ENCODE data around the gene CREB5.

CREB5 gene

GRCh38 chr7:28407651-28408050, 4.7 kb upstream of the CREB5 start:
- TF ChIP-seq, protein P1, sequence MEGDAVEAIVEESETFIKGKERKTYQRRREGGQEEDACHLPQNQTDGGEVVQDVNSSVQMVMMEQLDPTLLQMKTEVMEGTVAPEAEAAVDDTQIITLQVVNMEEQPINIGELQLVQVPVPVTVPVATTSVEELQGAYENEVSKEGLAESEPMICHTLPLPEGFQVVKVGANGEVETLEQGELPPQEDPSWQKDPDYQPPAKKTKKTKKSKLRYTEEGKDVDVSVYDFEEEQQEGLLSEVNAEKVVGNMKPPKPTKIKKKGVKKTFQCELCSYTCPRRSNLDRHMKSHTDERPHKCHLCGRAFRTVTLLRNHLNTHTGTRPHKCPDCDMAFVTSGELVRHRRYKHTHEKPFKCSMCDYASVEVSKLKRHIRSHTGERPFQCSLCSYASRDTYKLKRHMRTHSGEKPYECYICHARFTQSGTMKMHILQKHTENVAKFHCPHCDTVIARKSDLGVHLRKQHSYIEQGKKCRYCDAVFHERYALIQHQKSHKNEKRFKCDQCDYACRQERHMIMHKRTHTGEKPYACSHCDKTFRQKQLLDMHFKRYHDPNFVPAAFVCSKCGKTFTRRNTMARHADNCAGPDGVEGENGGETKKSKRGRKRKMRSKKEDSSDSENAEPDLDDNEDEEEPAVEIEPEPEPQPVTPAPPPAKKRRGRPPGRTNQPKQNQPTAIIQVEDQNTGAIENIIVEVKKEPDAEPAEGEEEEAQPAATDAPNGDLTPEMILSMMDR (IDR thresholded peaks at IDR 0.05; ENCODE audit: insufficient read depth, low read length, poor library complexity, severe bottlenecking): no peak

DNA sequence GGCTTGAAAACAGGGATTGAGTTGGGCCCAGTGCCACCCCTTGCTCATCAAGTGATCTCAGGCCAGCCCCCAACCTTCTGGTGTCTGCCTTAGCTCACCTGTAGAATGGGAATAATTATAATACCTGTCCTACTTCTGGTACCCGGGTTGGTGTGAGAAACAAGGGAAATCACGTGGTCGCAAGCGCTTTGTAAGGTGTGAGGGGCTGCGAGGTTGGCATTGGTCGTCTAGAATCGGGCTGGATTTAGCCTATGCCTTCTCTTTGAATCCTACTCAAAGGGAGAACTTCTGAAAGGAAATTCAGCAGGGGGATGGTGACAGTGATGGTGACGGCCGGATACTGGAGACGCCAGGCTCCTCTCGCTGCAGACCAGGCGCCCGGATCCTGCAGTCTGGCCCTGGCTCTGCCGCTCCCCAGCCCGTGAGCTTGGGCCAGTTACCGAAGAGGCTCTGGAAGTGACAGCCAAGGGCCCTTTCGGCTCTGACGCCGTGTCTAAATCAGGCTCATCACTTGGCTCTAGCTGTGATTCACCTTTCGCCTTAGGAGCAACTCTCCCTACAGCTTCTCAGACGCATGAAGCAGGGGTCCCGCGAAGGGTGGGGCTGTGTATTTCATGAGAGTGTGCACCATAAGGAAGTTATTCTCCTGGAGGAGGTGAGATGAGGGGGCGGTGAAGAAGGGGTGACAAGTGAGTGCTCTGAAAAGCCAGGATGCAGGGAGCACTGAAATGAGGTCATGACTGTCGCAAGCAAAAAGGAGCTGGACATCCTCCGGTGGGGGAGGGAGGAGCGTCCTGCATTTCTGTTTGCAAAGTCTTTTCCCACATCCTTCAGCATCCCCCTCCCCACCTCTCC, 4.0 kb upstream of the CREB5 start:
- TF ChIP-seq, protein P1 (IDR thresholded peaks at IDR 0.05; ENCODE audit: insufficient read depth, low read length, poor library complexity, severe bottlenecking): no peak
- Histone ChIP-seq H3K4me3 (replicated peaks; ENCODE audit: low read depth, low read length) (peak overlapping the region; percentile 37), H3K27me3 (replicated peaks; ENCODE audit: control insufficient read depth, insufficient read depth, low read length) (peaks cover 1% of the 10 kb centered on the region; the same call in 1 of the 2 replicates), H3K36me3 (ENCODE audit: control insufficient read depth, insufficient read depth, low read length) (no peaks in the 10 kb centered on the region)
- DNase-seq (ENCODE audit: extremely low read depth, insufficient read length): no peak

More at GRCh38 chr7:28407651-28408050, 4.7 kb upstream of the CREB5 start:
- no peak for DNase-seq (ENCODE audit: extremely low read depth, insufficient read length)
- H3K27me3 ChIP-seq (replicated peaks; ENCODE audit: control insufficient read depth, insufficient read depth, low read length): peaks cover 1% of the 10 kb centered on the region; the same call in 1 of the 2 replicates
- H3K36me3 ChIP-seq (ENCODE audit: control insufficient read depth, insufficient read depth, low read length): no peaks in the 10 kb centered on the region
- no peak overlapping the region for H3K4me3 ChIP-seq (replicated peaks; ENCODE audit: low read depth, low read length)

GRCh38 chr7:28408960-28409715, 3.2 kb upstream of the CREB5 start:
- Histone ChIP-seq H3K27me3 (replicated peaks; ENCODE audit: control insufficient read depth, insufficient read depth, low read length) (peaks cover 1% of the 10 kb centered on the region; the same call in 1 of the 2 replicates), H3K4me3 (replicated peaks; ENCODE audit: low read depth, low read length) (peak overlapping the region; percentile 60), H3K36me3 (ENCODE audit: control insufficient read depth, insufficient read depth, low read length) (no peaks in the 10 kb centered on the region)
- TF ChIP-seq, protein P1 (IDR thresholded peaks at IDR 0.05; ENCODE audit: insufficient read depth, low read length, poor library complexity, severe bottlenecking): no peak
- peak; percentile 88 for DNase-seq (ENCODE audit: extremely low read depth, insufficient read length)

GRCh38 chr7:28409716-28410627, 2.3 kb upstream of the CREB5 start:
- peaks cover 1% of the 10 kb centered on the region; the same call in 1 of the 2 replicates for H3K27me3 ChIP-seq (replicated peaks; ENCODE audit: control insufficient read depth, insufficient read depth, low read length)
- TF ChIP-seq, protein P1 (IDR thresholded peaks at IDR 0.05; ENCODE audit: insufficient read depth, low read length, poor library complexity, severe bottlenecking): no peak
- peak overlapping the region; percentile 60 for H3K4me3 ChIP-seq (replicated peaks; ENCODE audit: low read depth, low read length)
- peak; percentile 58 for DNase-seq (ENCODE audit: extremely low read depth, insufficient read length)
- H3K36me3 ChIP-seq (ENCODE audit: control insufficient read depth, insufficient read depth, low read length): no peaks in the 10 kb centered on the region

All from GM06990 (cell line).